Colonic mucosa (tissue), 4 donors: ENCODE data around the gene C6orf62. TPM values are rescaled to one million over a fixed set of nuclear protein-coding genes. Genes with fewer than 3 reads are reported as not detected.

Source experiments
- DNase-seq: peaks from one replicate; pipeline ENCODE4 v3.0.0-alpha.2; 2020
- H3K27ac ChIP-seq: fragments of 200-600 bp; one replicate; pipeline ENCODE4 v1.8.0; 2021
- H3K27me3 ChIP-seq: fragments of 200-600 bp; one replicate; pipeline ENCODE4 v1.8.0; 2021
- H3K36me3 ChIP-seq: fragments of 200-600 bp; one replicate; pipeline ENCODE4 v1.8.0; 2021
- H3K4me1 ChIP-seq: fragments of 200-600 bp; one replicate; pipeline ENCODE4 v1.8.0; 2021; ENCODE audit warnings: mild to moderate bottlenecking
- H3K4me3 ChIP-seq: fragments of 200-600 bp; one replicate; pipeline ENCODE4 v1.8.0; 2021
- H3K9ac ChIP-seq, 2 donors: one replicate each; pipeline ENCODE4 v1.7.0; 2013; ENCODE audit warnings: control low read depth in 2 of 2, low read depth in 2 of 2, low read length in 2 of 2
- H3K9me3 ChIP-seq: fragments of 200-600 bp; one replicate; pipeline ENCODE4 v1.8.0; 2021
- intact Hi-C: fragments of 100-400 bp; cut with DNase I; formaldehyde crosslinking; loops from one replicate; pipeline ENCODE4 v1.14.1; 2022
- total RNA-seq, 2 donors: library from RNA; stranded (reverse); fragmentation: NEBNext Ultra II Directional in 1 of 2; extraction: Animal tissue kit (Norgen Biotek cat#: 25700) in 1 of 2; gene quantifications; one replicate each; pipeline ENCODE4 v1.2.1, GENCODE V29; 2021
- TF ChIP-seq, protein P1 (sequence below): fragments of 200-600 bp; IDR thresholded peaks from one replicate; pipeline ENCODE4 v1.8.0; 2022; ENCODE audit warnings: antibody characterized with exemption, mild to moderate bottlenecking
- donor health status: healthy.
- donor health status: DM: no; HTN: no; CAD: no.
- donor health status: DM: no; HTN: no; CAD: no.

The C6orf62 gene
- total RNA-seq, 2 donors from 2014 or later = 70.5 to 85.3 TPM

DNA sequence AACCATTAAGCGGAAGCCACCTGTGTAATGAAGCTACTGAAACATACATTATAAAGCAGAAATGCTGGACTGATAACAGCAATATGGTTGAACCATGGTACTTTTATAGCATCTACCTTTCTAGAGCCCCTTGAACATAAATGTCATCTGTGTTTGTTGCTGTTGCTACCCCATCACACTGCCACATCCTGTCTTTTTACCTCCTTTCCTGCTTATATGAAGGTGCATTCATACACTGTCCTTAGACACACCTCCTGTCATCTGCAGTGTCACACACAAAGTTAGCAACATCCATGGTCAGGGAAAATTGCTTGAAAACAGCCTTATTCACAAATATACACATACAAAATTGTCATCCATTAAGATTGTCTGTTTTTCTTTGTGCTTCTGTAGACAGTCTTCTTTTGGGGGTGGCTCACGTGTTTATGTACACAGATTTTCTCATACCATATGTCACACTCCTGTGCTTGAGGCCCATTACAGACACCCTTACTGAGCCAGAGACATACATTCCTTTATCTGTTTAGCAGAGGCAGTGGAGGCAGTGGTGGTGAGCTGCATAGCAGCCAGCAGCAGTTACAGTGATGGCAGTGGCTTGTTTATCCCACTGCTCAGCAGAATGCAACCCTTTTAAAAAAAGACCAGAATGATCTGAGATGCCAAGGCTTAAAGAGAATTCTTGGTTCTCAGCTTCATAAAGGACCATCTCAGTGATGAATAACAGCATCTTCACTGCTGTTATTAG lies 25.9 kb downstream of the C6orf62 start:
- no peaks in the 10 kb centered on the region for H3K27me3 ChIP-seq
- TF ChIP-seq, protein P1, sequence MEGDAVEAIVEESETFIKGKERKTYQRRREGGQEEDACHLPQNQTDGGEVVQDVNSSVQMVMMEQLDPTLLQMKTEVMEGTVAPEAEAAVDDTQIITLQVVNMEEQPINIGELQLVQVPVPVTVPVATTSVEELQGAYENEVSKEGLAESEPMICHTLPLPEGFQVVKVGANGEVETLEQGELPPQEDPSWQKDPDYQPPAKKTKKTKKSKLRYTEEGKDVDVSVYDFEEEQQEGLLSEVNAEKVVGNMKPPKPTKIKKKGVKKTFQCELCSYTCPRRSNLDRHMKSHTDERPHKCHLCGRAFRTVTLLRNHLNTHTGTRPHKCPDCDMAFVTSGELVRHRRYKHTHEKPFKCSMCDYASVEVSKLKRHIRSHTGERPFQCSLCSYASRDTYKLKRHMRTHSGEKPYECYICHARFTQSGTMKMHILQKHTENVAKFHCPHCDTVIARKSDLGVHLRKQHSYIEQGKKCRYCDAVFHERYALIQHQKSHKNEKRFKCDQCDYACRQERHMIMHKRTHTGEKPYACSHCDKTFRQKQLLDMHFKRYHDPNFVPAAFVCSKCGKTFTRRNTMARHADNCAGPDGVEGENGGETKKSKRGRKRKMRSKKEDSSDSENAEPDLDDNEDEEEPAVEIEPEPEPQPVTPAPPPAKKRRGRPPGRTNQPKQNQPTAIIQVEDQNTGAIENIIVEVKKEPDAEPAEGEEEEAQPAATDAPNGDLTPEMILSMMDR = no peak
- no peaks in the 10 kb centered on the region for H3K9me3 ChIP-seq
- H3K4me3 ChIP-seq = no peak overlapping the region
- intact Hi-C loops = loop anchor here (10.0 kb wide), 1 partner anchor 258 kb away; no protein-coding TSS in a partner anchor
- H3K9ac ChIP-seq = no peak overlapping the region
- no peaks in the 10 kb centered on the region for H3K4me1 ChIP-seq
- no peak overlapping the region for H3K27ac ChIP-seq
- no peak for DNase-seq
- H3K36me3 ChIP-seq = no peaks in the 10 kb centered on the region

DNA sequence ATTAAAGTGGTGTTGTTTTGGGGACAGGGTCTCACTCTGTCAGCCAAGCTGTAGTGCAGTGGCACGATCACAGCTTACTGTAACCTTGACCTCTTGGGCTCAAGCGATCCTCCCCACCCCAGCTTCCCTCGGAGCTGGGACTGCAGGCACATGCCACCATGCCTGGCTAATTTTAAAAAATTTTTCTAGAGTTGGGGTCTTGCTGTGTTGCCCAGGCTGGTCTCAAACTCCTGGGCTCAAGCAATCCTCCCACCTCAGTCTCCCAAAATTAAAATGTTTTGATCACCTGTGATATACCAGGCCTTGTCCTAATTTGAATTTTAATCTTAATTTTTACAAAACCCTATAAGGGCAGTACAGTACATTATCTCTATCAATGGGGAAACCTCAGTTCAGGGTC lies 26.5 kb downstream of the C6orf62 start:
- no peaks in the 10 kb centered on the region for H3K9me3 ChIP-seq
- no peak overlapping the region for H3K27ac ChIP-seq
- H3K4me3 ChIP-seq = no peak overlapping the region
- H3K36me3 ChIP-seq = no peaks in the 10 kb centered on the region
- H3K27me3 ChIP-seq = no peaks in the 10 kb centered on the region
- H3K4me1 ChIP-seq = no peaks in the 10 kb centered on the region
- TF ChIP-seq, protein P1 = no peak
- intact Hi-C loops = loop anchor here (10.0 kb wide), 1 partner anchor 258 kb away; no protein-coding TSS in a partner anchor
- H3K9ac ChIP-seq = no peak overlapping the region
- no peak for DNase-seq

DNA sequence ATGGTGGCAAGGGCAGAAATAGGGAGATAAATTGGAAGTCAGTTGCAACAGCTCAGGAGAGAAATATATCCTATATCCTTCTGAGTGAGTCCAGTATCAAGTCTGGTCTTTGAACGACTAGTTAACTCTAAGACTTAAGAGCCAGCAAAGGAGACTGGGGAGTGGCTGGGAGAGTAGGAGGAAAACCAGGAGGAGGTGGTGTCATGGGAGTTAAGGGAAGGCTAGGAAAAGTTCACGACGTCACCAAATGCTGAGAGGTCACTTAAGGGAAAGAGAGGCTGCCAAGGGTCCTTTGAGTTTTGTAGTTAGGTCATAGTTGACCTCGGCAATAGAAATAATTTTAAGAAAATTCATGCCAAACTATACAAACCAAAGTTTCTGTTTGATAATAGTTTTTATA lies 27.0 kb downstream of the C6orf62 start:
- H3K9ac ChIP-seq = no peak overlapping the region
- H3K4me3 ChIP-seq = no peak overlapping the region
- TF ChIP-seq, protein P1 = no peak
- no peaks in the 10 kb centered on the region for H3K4me1 ChIP-seq
- no peaks in the 10 kb centered on the region for H3K9me3 ChIP-seq
- no peak overlapping the region for H3K27ac ChIP-seq
- intact Hi-C loops = loop anchor here (10.0 kb wide), 1 partner anchor 257 kb away; no protein-coding TSS in a partner anchor
- H3K36me3 ChIP-seq = no peaks in the 10 kb centered on the region
- H3K27me3 ChIP-seq = no peaks in the 10 kb centered on the region
- DNase-seq = no peak

DNA sequence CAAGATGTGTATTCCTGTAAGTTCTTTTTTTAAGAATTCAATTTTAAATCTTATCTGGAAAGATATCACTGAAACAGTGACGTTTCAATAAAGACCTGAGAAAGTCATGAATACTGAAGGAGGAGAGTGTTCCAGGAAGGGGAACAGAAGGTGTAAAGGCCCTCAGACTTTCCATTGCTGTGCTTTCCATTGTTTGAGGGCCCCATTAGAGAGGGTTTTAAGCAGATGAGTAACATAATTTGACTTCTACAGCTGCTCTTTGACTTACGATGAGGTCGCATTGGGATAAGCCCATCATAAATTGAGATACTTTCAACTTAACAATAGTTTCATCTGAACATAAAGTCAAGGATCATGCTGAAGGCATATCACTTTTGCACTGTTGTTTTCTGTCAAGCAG lies 27.4 kb downstream of the C6orf62 start:
- DNase-seq = no peak
- no peaks in the 10 kb centered on the region for H3K9me3 ChIP-seq
- intact Hi-C loops = loop anchor here (10.0 kb wide), 1 partner anchor 257 kb away; no protein-coding TSS in a partner anchor

DNA sequence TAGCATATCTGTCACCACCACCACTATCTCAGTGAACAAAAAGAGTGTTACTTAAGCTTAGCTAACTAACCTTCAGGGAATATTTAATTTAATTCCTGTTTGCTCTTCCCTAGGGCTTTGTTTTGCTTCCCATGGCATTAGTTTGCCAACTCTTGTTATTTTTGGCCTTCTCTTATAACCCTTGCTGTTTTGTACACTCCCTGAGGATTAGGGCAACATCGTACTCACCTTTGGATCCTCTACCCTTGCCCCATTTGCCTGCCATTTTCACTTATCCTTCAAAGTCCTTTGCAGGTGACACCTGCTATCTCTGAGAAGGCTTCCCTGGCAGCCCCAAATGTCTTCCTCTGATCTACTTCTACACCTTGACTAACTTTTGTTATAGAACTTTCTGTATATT lies 28.4 kb downstream of the C6orf62 start:
- TF ChIP-seq, protein P1 = no peak
- intact Hi-C loops = loop anchor here (10.0 kb wide), 1 partner anchor 256 kb away; no protein-coding TSS in a partner anchor
- H3K36me3 ChIP-seq = no peaks in the 10 kb centered on the region
- no peaks in the 10 kb centered on the region for H3K9me3 ChIP-seq
- no peak for DNase-seq
- H3K4me3 ChIP-seq = no peak overlapping the region
- H3K9ac ChIP-seq = no peak overlapping the region
- H3K27me3 ChIP-seq = no peaks in the 10 kb centered on the region
- H3K4me1 ChIP-seq = no peaks in the 10 kb centered on the region
- no peak overlapping the region for H3K27ac ChIP-seq

More for the DNA sequence above, 27.4 kb downstream of the C6orf62 start:
- Histone ChIP-seq H3K4me1 (no peaks in the 10 kb centered on the region), H3K27ac (no peak overlapping the region), H3K9ac (no peak overlapping the region), H3K27me3 (no peaks in the 10 kb centered on the region), H3K36me3 (no peaks in the 10 kb centered on the region), H3K4me3 (no peak overlapping the region)
- TF ChIP-seq, protein P1 = no peak
